Measurements from ENCODE around the gene MRPS2.

DNA sequence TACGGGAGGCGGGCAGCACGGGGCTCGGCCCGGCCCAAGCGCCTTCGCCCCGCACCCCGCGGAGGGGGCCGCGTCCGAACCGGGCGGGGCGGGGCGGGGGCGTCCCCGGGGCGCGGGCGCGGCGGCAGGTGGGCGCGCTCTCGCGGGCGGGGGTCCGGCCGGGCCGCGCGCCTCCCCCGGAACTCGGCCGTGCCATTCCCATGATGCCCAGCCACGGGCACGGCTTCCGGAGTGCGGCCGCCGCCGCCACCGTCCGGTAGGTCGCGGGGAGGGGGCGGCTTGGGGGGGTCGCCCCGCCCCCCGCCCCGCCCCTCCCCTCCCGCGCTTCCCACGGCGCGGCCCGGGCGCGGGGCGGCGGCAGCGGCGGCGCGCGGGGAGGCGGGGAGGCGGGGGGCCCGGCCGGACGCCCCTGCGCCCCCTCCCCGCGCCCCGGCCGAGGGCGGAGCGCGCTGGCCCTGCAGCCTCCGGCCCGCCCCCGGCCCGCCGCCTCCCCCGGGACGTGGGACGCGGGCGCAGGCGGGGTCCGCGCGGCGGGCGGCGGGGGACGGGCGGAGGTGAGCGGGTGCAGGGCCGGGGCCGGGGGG, 20.9 kb upstream of the MRPS2 start, which contains the start of gene PPP1R26:
- TF ChIP-seq, protein P1, sequence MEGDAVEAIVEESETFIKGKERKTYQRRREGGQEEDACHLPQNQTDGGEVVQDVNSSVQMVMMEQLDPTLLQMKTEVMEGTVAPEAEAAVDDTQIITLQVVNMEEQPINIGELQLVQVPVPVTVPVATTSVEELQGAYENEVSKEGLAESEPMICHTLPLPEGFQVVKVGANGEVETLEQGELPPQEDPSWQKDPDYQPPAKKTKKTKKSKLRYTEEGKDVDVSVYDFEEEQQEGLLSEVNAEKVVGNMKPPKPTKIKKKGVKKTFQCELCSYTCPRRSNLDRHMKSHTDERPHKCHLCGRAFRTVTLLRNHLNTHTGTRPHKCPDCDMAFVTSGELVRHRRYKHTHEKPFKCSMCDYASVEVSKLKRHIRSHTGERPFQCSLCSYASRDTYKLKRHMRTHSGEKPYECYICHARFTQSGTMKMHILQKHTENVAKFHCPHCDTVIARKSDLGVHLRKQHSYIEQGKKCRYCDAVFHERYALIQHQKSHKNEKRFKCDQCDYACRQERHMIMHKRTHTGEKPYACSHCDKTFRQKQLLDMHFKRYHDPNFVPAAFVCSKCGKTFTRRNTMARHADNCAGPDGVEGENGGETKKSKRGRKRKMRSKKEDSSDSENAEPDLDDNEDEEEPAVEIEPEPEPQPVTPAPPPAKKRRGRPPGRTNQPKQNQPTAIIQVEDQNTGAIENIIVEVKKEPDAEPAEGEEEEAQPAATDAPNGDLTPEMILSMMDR (IDR thresholded peaks at IDR 0.05): no peak
- TF ChIP-seq POLR2A (IDR thresholded peaks at IDR 0.05): no peak

Data from suprapubic skin (tissue), 3 donors.